H1 (cell line): Measurements from ENCODE around the gene ADH1B.

Source experiments
- EP300 ChIP-seq, 2 experiments: IDR thresholded peaks; 1 replicate in 1 of 2; 2 replicates in 1 of 2; pipeline ENCODE4 v1.6.1; 2011 to 2012; ENCODE audit warnings: low read depth in 2 of 2, low read length in 2 of 2, mild to moderate bottlenecking in 2 of 2, borderline replicate concordance in 1 of 2, inconsistent platforms in 1 of 2, moderate library complexity in 1 of 2
- EZH2 ChIP-seq: fragments of 200-600 bp; sonication (generic); IDR thresholded peaks from 2 replicates; pipeline ENCODE4 v1.7.1; 2012; ENCODE audit warnings: low read depth, mild to moderate bottlenecking, moderate library complexity, low read length, inconsistent platforms; ENCODE audit not compliant: severe bottlenecking
- FOSL1 ChIP-seq: IDR thresholded peaks from 2 replicates; pipeline ENCODE4 v1.6.1; 2011; ENCODE audit warnings: mild to moderate bottlenecking, low read depth, low read length, moderate library complexity; ENCODE audit not compliant: insufficient read depth
- GABPA ChIP-seq: IDR thresholded peaks from 2 replicates; pipeline ENCODE4 v1.6.1; 2011; ENCODE audit warnings: mild to moderate bottlenecking, low read length, moderate library complexity, borderline replicate concordance; ENCODE audit not compliant: insufficient read depth
- KDM5A ChIP-seq: fragments of 200-600 bp; IDR thresholded peaks from 2 replicates; pipeline ENCODE4 v1.7.1; 2012; ENCODE audit warnings: mild to moderate bottlenecking, low read length, inconsistent platforms, mixed read lengths
- NRF1 ChIP-seq: IDR thresholded peaks from 2 replicates; pipeline ENCODE4 v1.6.1; 2011; ENCODE audit warnings: mild to moderate bottlenecking, low read depth, low read length, improper control_type of control experiment
- POLR2A ChIP-seq, 2 experiments: IDR thresholded peaks; 1 replicate in 1 of 2; 2 replicates in 1 of 2; pipeline ENCODE4 v1.6.1; 2011; ENCODE audit warnings: low read depth in 2 of 2, low read length in 2 of 2, mild to moderate bottlenecking in 2 of 2; ENCODE audit errors: control extremely low read depth in 1 of 2
- RFX5 ChIP-seq: IDR thresholded peaks from 2 replicates; pipeline ENCODE4 v1.6.1; 2011; ENCODE audit warnings: low read depth, low read length, improper control_type of control experiment, borderline replicate concordance
- SUZ12 ChIP-seq: fragments of 200-600 bp; sonication (generic); IDR thresholded peaks from 2 replicates; pipeline ENCODE4 v1.6.1; 2012; ENCODE audit warnings: mild to moderate bottlenecking, inconsistent platforms, low read length, moderate library complexity, mixed read lengths
- TAF1 ChIP-seq: IDR thresholded peaks from 2 replicates; pipeline ENCODE4 v1.6.1; 2011; ENCODE audit warnings: mild to moderate bottlenecking, low read depth, low read length
- TBP ChIP-seq: IDR thresholded peaks from 2 replicates; pipeline ENCODE4 v1.6.1; 2011; ENCODE audit warnings: low read depth, low read length, improper control_type of control experiment
- TF ChIP-seq, protein P1 (sequence below), 3 experiments: IDR thresholded peaks; 1 replicate in 2 of 3; 2 replicates in 1 of 3; pipeline versions ENCODE4 v1.5.1 to v1.6.1; 2011; ENCODE audit warnings: low read length in 3 of 3, mild to moderate bottlenecking in 3 of 3, inconsistent platforms in 2 of 3, low read depth in 1 of 3, moderate library complexity in 1 of 3; ENCODE audit not compliant: insufficient read depth in 1 of 3; ENCODE audit errors: control extremely low read depth in 1 of 3
- TF ChIP-seq, protein P2 (sequence below): IDR thresholded peaks from 2 replicates; pipeline ENCODE4 v1.6.1; 2011; ENCODE audit warnings: low read depth, mild to moderate bottlenecking, low read length; ENCODE audit not compliant: insufficient read depth

DNA sequence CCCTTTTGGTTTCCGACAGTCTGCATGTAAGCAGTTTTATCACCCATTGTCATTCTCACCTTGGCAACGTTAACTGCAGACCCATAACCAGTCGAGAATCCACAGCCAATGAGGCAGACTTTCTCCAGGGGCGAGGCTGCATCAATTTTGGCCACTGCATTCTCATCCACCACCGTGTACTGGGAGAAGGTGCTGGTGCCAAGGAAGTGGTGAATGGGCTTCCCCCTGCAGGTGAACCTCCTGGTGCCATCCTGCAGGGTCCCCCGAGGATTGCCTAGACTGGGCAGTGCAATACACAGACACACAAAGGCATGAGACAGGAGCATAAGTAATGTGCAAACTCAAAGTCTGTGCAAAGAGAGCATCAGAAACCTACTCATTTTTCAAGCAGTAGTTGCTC is 5.4 kb downstream of the ADH1B start:
- TF ChIP-seq, protein P1, sequence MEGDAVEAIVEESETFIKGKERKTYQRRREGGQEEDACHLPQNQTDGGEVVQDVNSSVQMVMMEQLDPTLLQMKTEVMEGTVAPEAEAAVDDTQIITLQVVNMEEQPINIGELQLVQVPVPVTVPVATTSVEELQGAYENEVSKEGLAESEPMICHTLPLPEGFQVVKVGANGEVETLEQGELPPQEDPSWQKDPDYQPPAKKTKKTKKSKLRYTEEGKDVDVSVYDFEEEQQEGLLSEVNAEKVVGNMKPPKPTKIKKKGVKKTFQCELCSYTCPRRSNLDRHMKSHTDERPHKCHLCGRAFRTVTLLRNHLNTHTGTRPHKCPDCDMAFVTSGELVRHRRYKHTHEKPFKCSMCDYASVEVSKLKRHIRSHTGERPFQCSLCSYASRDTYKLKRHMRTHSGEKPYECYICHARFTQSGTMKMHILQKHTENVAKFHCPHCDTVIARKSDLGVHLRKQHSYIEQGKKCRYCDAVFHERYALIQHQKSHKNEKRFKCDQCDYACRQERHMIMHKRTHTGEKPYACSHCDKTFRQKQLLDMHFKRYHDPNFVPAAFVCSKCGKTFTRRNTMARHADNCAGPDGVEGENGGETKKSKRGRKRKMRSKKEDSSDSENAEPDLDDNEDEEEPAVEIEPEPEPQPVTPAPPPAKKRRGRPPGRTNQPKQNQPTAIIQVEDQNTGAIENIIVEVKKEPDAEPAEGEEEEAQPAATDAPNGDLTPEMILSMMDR (IDR thresholded peaks at IDR 0.05; ENCODE audit: control extremely low read depth in 1 of 3, insufficient read depth in 1 of 3, low read depth in 1 of 3, low read length in 3 of 3) = no peak
- TF ChIP-seq POLR2A (IDR thresholded peaks at IDR 0.05; ENCODE audit: control extremely low read depth in 1 of 2, low read depth in 2 of 2, low read length in 2 of 2) = no peak
- TF ChIP-seq NRF1 = no peak
- no peak for TF ChIP-seq EP300 (IDR thresholded peaks at IDR 0.05; ENCODE audit: borderline replicate concordance in 1 of 2, low read depth in 2 of 2, low read length in 2 of 2)
- no peak for TF ChIP-seq EZH2
- no peak for TF ChIP-seq SUZ12
- TF ChIP-seq FOSL1 = no peak
- no peak for TF ChIP-seq RFX5
- no peak for TF ChIP-seq KDM5A
- no peak for TF ChIP-seq TAF1
- TF ChIP-seq GABPA = no peak
- TF ChIP-seq, protein P2, sequence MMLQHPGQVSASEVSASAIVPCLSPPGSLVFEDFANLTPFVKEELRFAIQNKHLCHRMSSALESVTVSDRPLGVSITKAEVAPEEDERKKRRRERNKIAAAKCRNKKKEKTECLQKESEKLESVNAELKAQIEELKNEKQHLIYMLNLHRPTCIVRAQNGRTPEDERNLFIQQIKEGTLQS = no peak
- no peak for TF ChIP-seq TBP
